Endothelial cell (in vitro differentiated cells): ENCODE data around the gene KRT33B. TPM values are rescaled to one million over a fixed set of nuclear protein-coding genes. Genes with fewer than 3 reads are reported as not detected.
A peak's percentile ranks its signal among the peaks of the same experiment; 100 is the strongest.

Source experiments
- DNase-seq: peaks from one replicate; pipeline ENCODE4 v3.0.0; 2021; ENCODE audit warnings: low spot score
- H3K27ac Mint-ChIP-seq: one replicate; pipeline ENCODE4 v1.8.0; 2021; ENCODE audit warnings: mixed read lengths, inconsistent platforms; ENCODE audit not compliant: unreplicated experiment
- H3K27me3 Mint-ChIP-seq: one replicate; pipeline ENCODE4 v1.8.0; 2021; ENCODE audit warnings: mild to moderate bottlenecking, moderate library complexity, mixed read lengths, inconsistent platforms; ENCODE audit not compliant: unreplicated experiment
- H3K36me3 Mint-ChIP-seq: one replicate; pipeline ENCODE4 v1.8.0; 2021; ENCODE audit warnings: mild to moderate bottlenecking, low read depth, mixed read lengths, inconsistent platforms; ENCODE audit not compliant: unreplicated experiment
- H3K4me1 Mint-ChIP-seq: one replicate; pipeline ENCODE4 v1.8.0; 2021; ENCODE audit warnings: mild to moderate bottlenecking, mixed read lengths, inconsistent platforms; ENCODE audit not compliant: unreplicated experiment
- H3K4me3 Mint-ChIP-seq: one replicate; pipeline ENCODE4 v1.8.0; 2021; ENCODE audit warnings: mild to moderate bottlenecking, mixed read lengths, inconsistent platforms; ENCODE audit not compliant: unreplicated experiment
- H3K9me3 Mint-ChIP-seq: one replicate; pipeline ENCODE4 v1.8.0; 2021; ENCODE audit warnings: mixed read lengths, inconsistent platforms; ENCODE audit not compliant: unreplicated experiment
- total RNA-seq: library from RNA; stranded (reverse); fragmentation: NEBNext Ultra II Directional; extraction: Animal tissue kit (Norgen Biotek cat#: 25700); gene quantifications from one replicate; pipeline ENCODE4 v1.2.1, GENCODE V29; 2021; ENCODE audit not compliant: unreplicated experiment
- TF ChIP-seq, protein P1 (sequence below): fragments of 200-600 bp; sonication (generic); IDR thresholded peaks from one replicate; pipeline ENCODE4 v1.5.0; 2021; ENCODE audit warnings: antibody characterized with exemption; ENCODE audit not compliant: unreplicated experiment

The KRT33B gene
- total RNA-seq, 1 donor from 2014 or later = not detected

DNA sequence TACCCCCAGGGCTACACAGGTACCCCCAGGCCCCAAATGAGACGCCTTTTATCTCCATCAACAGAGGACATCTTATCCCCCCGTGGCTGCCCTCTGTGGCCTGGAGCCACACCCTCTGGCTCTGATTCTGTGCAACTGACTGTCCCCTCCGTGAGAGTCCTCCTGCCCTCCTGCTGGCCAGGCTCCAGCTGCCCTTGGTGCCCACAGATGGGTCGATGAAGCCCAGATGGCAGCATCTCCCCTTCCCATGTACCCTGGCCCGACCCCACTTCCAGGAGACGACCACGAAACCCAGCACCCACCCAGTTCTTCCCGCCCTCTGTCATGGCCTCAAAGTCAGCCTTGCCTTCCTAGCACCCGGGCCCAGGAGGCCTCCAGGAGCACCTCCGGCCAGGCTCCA lies 44.5 kb downstream of the KRT33B start:
- no peak for DNase-seq
- no peaks in the 10 kb centered on the region for H3K4me1 Mint-ChIP-seq
- TF ChIP-seq, protein P1, sequence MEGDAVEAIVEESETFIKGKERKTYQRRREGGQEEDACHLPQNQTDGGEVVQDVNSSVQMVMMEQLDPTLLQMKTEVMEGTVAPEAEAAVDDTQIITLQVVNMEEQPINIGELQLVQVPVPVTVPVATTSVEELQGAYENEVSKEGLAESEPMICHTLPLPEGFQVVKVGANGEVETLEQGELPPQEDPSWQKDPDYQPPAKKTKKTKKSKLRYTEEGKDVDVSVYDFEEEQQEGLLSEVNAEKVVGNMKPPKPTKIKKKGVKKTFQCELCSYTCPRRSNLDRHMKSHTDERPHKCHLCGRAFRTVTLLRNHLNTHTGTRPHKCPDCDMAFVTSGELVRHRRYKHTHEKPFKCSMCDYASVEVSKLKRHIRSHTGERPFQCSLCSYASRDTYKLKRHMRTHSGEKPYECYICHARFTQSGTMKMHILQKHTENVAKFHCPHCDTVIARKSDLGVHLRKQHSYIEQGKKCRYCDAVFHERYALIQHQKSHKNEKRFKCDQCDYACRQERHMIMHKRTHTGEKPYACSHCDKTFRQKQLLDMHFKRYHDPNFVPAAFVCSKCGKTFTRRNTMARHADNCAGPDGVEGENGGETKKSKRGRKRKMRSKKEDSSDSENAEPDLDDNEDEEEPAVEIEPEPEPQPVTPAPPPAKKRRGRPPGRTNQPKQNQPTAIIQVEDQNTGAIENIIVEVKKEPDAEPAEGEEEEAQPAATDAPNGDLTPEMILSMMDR = no peak
- H3K4me3 Mint-ChIP-seq = no peak overlapping the region
- H3K36me3 Mint-ChIP-seq = peaks cover 3% of the 10 kb centered on the region
- H3K27me3 Mint-ChIP-seq = peaks cover 1% of the 10 kb centered on the region
- H3K9me3 Mint-ChIP-seq = no peaks in the 10 kb centered on the region
- H3K27ac Mint-ChIP-seq = no peak overlapping the region

DNA sequence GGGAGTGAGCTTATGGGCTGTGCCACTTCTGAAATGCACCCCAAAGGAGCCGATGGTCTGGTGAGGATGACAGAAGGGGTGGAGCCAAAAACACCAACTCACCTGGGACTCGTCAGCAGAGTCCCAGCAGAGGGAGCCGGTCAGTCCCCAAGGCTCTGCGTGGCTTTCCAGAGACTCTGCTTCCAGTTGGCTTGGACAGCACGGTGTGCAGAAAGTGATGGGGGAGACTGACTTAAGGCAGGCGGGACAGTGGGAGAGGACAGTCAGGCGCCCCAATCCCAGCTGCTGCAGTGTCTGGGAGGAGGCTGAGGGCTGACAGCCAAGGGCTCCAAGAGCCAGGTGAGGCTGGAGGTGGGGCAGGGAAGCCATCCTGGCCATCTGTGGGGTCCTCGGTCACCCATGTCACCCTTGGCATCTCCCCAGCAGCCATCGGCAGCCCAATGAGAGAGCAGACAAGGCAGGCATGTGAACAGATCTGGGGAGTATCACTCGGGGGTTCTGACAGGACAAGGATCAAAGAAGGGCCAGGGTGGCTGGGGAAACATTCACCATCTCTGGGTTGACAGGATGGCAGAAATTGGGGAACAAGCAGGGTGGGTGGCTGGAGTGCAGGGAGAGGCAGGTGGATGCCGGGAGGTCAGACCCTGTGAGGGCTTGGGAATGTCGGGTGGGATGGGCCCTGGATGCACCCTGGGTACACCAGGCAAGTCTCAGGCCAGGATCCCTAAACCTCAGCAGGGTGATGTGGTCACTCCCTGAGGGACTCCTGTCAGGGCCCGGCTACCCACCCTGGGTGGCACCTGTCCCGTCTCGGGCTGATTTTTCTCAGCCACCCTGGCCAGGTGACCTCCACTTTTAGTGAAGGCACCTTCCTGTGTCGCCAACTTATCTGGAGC lies 45.2 kb downstream of the KRT33B start:
- no peaks in the 10 kb centered on the region for H3K4me1 Mint-ChIP-seq
- H3K36me3 Mint-ChIP-seq = peaks cover 3% of the 10 kb centered on the region
- DNase-seq = no peak
- no peak overlapping the region for H3K27ac Mint-ChIP-seq
- H3K4me3 Mint-ChIP-seq = no peak overlapping the region
- no peaks in the 10 kb centered on the region for H3K9me3 Mint-ChIP-seq
- TF ChIP-seq, protein P1 = no peak
- peaks cover 1% of the 10 kb centered on the region for H3K27me3 Mint-ChIP-seq

GRCh38 chr17:41322903-41323895 lies 46.4 kb downstream of the KRT33B start:
- peaks cover 3% of the 10 kb centered on the region for H3K36me3 Mint-ChIP-seq
- peaks cover 1% of the 10 kb centered on the region for H3K27me3 Mint-ChIP-seq
- H3K4me3 Mint-ChIP-seq = peak overlapping the region; percentile 53
- peak overlapping the region; percentile 59 for H3K27ac Mint-ChIP-seq
- TF ChIP-seq, protein P1 = no peak
- DNase-seq = no peak
- no peaks in the 10 kb centered on the region for H3K4me1 Mint-ChIP-seq
- no peaks in the 10 kb centered on the region for H3K9me3 Mint-ChIP-seq

- H3K9me3 Mint-ChIP-seq = no peaks in the 10 kb centered on the region
- DNase-seq = no peak
Observed at GRCh38 chr17:41322094-41322902, 47.3 kb downstream of the KRT33B start.

More at GRCh38 chr17:41322094-41322902, 47.3 kb downstream of the KRT33B start:
- TF ChIP-seq, protein P1 = peak; percentile 86
- no peak overlapping the region for H3K4me3 Mint-ChIP-seq
- no peak overlapping the region for H3K27ac Mint-ChIP-seq
- peaks cover 1% of the 10 kb centered on the region for H3K27me3 Mint-ChIP-seq
- peaks cover 3% of the 10 kb centered on the region for H3K36me3 Mint-ChIP-seq
- H3K4me1 Mint-ChIP-seq = no peaks in the 10 kb centered on the region
